H9 (cell line): ENCODE data around the gene FAM161A. TPM values are rescaled to one million over a fixed set of nuclear protein-coding genes. Genes with fewer than 3 reads are reported as not detected.
"Not testable (repeated sequence)": the region's sequence is repeated elsewhere in the genome, so short reads cannot be mapped to it uniquely, and the experiment has no call there.

ENCODE experiments used
- DNase-seq: peaks from one replicate; pipeline ENCODE4 v3.0.0-alpha.2; 2017
- H2AFZ ChIP-seq: one replicate; pipeline ENCODE4 v1.6.1; 2013; ENCODE audit warnings: mild to moderate bottlenecking, low read length, control low read depth, moderate library complexity
- H2AK5ac ChIP-seq: 2 replicates; pipeline ENCODE4 v1.6.1; 2013; ENCODE audit warnings: low read length, control low read depth, mixed read lengths; ENCODE audit not compliant: insufficient read length
- H2BK120ac ChIP-seq: one replicate; pipeline ENCODE4 v1.6.1; 2013; ENCODE audit warnings: low read depth, mild to moderate bottlenecking, low read length, control low read depth, inconsistent platforms; ENCODE audit not compliant: poor library complexity, severe bottlenecking
- H2BK12ac ChIP-seq: 2 replicates; pipeline ENCODE4 v1.6.1; 2013; ENCODE audit warnings: low read length, control low read depth, mixed read lengths, low read depth; ENCODE audit not compliant: insufficient read length
- H2BK15ac ChIP-seq: 2 replicates; pipeline ENCODE4 v1.6.1; 2013; ENCODE audit warnings: low read depth, low read length, control low read depth
- H2BK20ac ChIP-seq: one replicate; pipeline ENCODE4 v1.6.1; 2013; ENCODE audit warnings: low read depth, mild to moderate bottlenecking, low read length, control low read depth, inconsistent platforms; ENCODE audit not compliant: poor library complexity, severe bottlenecking
- H2BK5ac ChIP-seq: 2 replicates; pipeline ENCODE4 v1.6.1; 2013; ENCODE audit warnings: low read length, control low read depth, mixed read lengths; ENCODE audit not compliant: insufficient read length
- H3K14ac ChIP-seq: 2 replicates; pipeline ENCODE4 v1.6.1; 2013; ENCODE audit warnings: low read length, control low read depth; ENCODE audit not compliant: insufficient read depth
- H3K18ac ChIP-seq: 2 replicates; pipeline ENCODE4 v1.6.1; 2013; ENCODE audit warnings: low read depth, mild to moderate bottlenecking, mixed read lengths, low read length, control low read depth; ENCODE audit not compliant: insufficient read length
- H3K23ac ChIP-seq: 2 replicates; pipeline ENCODE4 v1.6.1; 2013; ENCODE audit warnings: low read length, control low read depth, mixed read lengths, low read depth; ENCODE audit not compliant: insufficient read length
- H3K23me2 ChIP-seq: 2 replicates; pipeline ENCODE4 v1.6.1; 2013; ENCODE audit warnings: low read depth, mild to moderate bottlenecking, mixed read lengths, low read length, control low read depth; ENCODE audit not compliant: insufficient read length, poor library complexity, severe bottlenecking
- H3K27ac ChIP-seq: 2 replicates; pipeline ENCODE4 v1.5.1; 2013; ENCODE audit warnings: low read length, control low read depth, mixed read lengths, low read depth; ENCODE audit not compliant: insufficient read length
- H3K27me3 ChIP-seq: 2 replicates; pipeline ENCODE4 v1.6.1; 2013; ENCODE audit warnings: low read length, control low read depth, inconsistent platforms; ENCODE audit not compliant: insufficient read depth
- H3K4ac ChIP-seq: 2 replicates; pipeline ENCODE4 v1.6.1; 2013; ENCODE audit warnings: low read depth, mild to moderate bottlenecking, control low read depth, inconsistent platforms, low read length, moderate library complexity
- H3K4me1 ChIP-seq: 2 replicates; pipeline ENCODE4 v1.6.1; 2013; ENCODE audit warnings: low read length, control low read depth, inconsistent platforms; ENCODE audit not compliant: insufficient read depth
- H3K4me2 ChIP-seq: 2 replicates; pipeline ENCODE4 v1.6.1; 2013; ENCODE audit warnings: low read length, control low read depth, mixed read lengths; ENCODE audit not compliant: insufficient read length, insufficient read depth
- H3K56ac ChIP-seq: 2 replicates; pipeline ENCODE4 v1.6.1; 2013; ENCODE audit warnings: low read depth, mild to moderate bottlenecking, mixed read lengths, low read length, control low read depth; ENCODE audit not compliant: insufficient read length
- H3K79me1 ChIP-seq: 2 replicates; pipeline ENCODE4 v1.6.1; 2013; ENCODE audit warnings: low read depth, mild to moderate bottlenecking, moderate library complexity, low read length, control low read depth, inconsistent platforms; ENCODE audit not compliant: insufficient read depth, poor library complexity, severe bottlenecking
- H3K79me2 ChIP-seq: 2 replicates; pipeline ENCODE4 v1.6.1; 2013; ENCODE audit warnings: low read length, control low read depth, inconsistent platforms; ENCODE audit not compliant: insufficient read depth
- H3K9ac ChIP-seq: 2 replicates; pipeline ENCODE4 v1.6.1; 2013; ENCODE audit warnings: low read length, control low read depth, mixed read lengths; ENCODE audit not compliant: insufficient read length; ENCODE audit errors: extremely low read depth
- H3K9me3 ChIP-seq: one replicate; pipeline ENCODE4 v1.6.1; 2013; ENCODE audit warnings: low read depth, low read length, inconsistent platforms; ENCODE audit not compliant: control insufficient read depth
- H3T11ph ChIP-seq: one replicate; pipeline ENCODE4 v1.6.1; 2013; ENCODE audit warnings: mild to moderate bottlenecking, low read length, control low read depth, inconsistent platforms
- H4K20me1 ChIP-seq: one replicate; pipeline ENCODE4 v1.6.1; 2013; ENCODE audit not compliant: control insufficient read depth, insufficient read length, insufficient read depth
- H4K5ac ChIP-seq: 2 replicates; pipeline ENCODE4 v1.6.1; 2013; ENCODE audit warnings: low read depth, mild to moderate bottlenecking, mixed read lengths, low read length, control low read depth; ENCODE audit not compliant: insufficient read length
- H4K8ac ChIP-seq: replicated peaks from 2 replicates; pipeline ENCODE4 v1.6.1; 2013; ENCODE audit warnings: low read length, control low read depth, mixed read lengths, low read depth; ENCODE audit not compliant: insufficient read length
- H4K91ac ChIP-seq: 2 replicates; pipeline ENCODE4 v1.6.1; 2013; ENCODE audit warnings: low read depth, mild to moderate bottlenecking, moderate library complexity, mixed read lengths, low read length, control low read depth; ENCODE audit not compliant: insufficient read length
- H3K27ac Mint-ChIP-seq, 3 experiments: 2 replicates in 2 of 3; 3 replicates in 1 of 3; pipeline ENCODE4 v1.8.0; 2020 to 2021; ENCODE audit warnings: mixed read lengths in 3 of 3, mild to moderate bottlenecking in 1 of 3, moderate library complexity in 1 of 3
- H3K27me3 Mint-ChIP-seq: 2 replicates; pipeline ENCODE4 v1.8.0; 2021; ENCODE audit warnings: low read depth, mild to moderate bottlenecking, moderate library complexity, mixed read lengths
- H3K36me3 Mint-ChIP-seq, 3 experiments: 2 replicates in 2 of 3; 3 replicates in 1 of 3; pipeline ENCODE4 v1.8.0; 2020 to 2021; ENCODE audit warnings: low read depth in 3 of 3, mixed read lengths in 3 of 3; ENCODE audit not compliant: insufficient read depth in 1 of 3
- H3K4me1 Mint-ChIP-seq, 2 experiments: 2 replicates each; pipeline ENCODE4 v1.8.0; 2020; ENCODE audit warnings: mixed read lengths in 2 of 2
- H3K4me3 Mint-ChIP-seq, 2 experiments: 2 replicates in 1 of 2; 3 replicates in 1 of 2; pipeline ENCODE4 v1.8.0; 2020 to 2021; ENCODE audit warnings: mild to moderate bottlenecking in 2 of 2, mixed read lengths in 2 of 2, moderate library complexity in 1 of 2
- H3K9me3 Mint-ChIP-seq, 2 experiments: 2 replicates in 1 of 2; 3 replicates in 1 of 2; pipeline ENCODE4 v1.8.0; 2020; ENCODE audit warnings: mild to moderate bottlenecking in 2 of 2, mixed read lengths in 2 of 2, moderate library complexity in 1 of 2
- CTCF ChIP-seq: fragments of 200-600 bp; sonication (generic); conservative IDR thresholded peaks from 3 replicates; pipeline ENCODE4 v1.8.0; 2021; ENCODE audit warnings: antibody characterized with exemption, mild to moderate bottlenecking
- WGBS: extraction: QIAGEN DNeasy Blood & Tissue Kit; methylation state at CpG from one replicate; pipeline ENCODE4 v1.1.7; 2013; ENCODE audit warnings: missing lambda C conversion rate, low lambda C conversion rate, mixed read lengths; ENCODE audit not compliant: insufficient read length; ENCODE audit errors: extremely low coverage; 5-methylcytosine and 5-hydroxymethylcytosine counted together
- total RNA-seq: library from RNA; stranded (reverse); gene quantifications from 2 replicates; pipeline ENCODE4 v1.2.1, GENCODE V29; 2021

Gene FAM161A
- total RNA-seq, 1 experiment from 2014 or later: 15.8 TPM

- H3K14ac ChIP-seq: no peak overlapping the region
- H3K4ac ChIP-seq: no peak overlapping the region
- no peaks in the 10 kb centered on the region for H4K20me1 ChIP-seq
- no peaks in the 10 kb centered on the region for H3K9me3 ChIP-seq
- no peak overlapping the region for H4K91ac ChIP-seq
- H3K27me3 Mint-ChIP-seq: peaks cover 11% of the 10 kb centered on the region
- no peak overlapping the region for H2BK5ac ChIP-seq
- H3K4me1 ChIP-seq: no peaks in the 10 kb centered on the region
- no peak overlapping the region for H2AFZ ChIP-seq
- no peaks in the 10 kb centered on the region for H3K23me2 ChIP-seq
- no peak overlapping the region for H2BK12ac ChIP-seq
- H3K4me3 Mint-ChIP-seq: no peak overlapping the region
- no peak overlapping the region for H3K23ac ChIP-seq
- H3K79me2 ChIP-seq: no peaks in the 10 kb centered on the region
- H3K27ac Mint-ChIP-seq: no peak overlapping the region
- H3K27me3 ChIP-seq: no peaks in the 10 kb centered on the region
- H3K56ac ChIP-seq: no peak overlapping the region
- H3K4me1 Mint-ChIP-seq: peaks cover 7 to 19% of the 10 kb centered on the region in 2 experiments
- no peak overlapping the region for H4K5ac ChIP-seq
- H2BK20ac ChIP-seq: no peak overlapping the region
- H3K9me3 Mint-ChIP-seq: peaks cover 2 to 5% of the 10 kb centered on the region in 2 experiments; a peak in 2 of 5 replicates
- no CpG with 5 or more reads among the region's 6 CpGs for WGBS
- DNase-seq: no peak
- no peak overlapping the region for H3K4me2 ChIP-seq
- no peak overlapping the region for H2BK120ac ChIP-seq
- no peaks in the 10 kb centered on the region for H3K79me1 ChIP-seq
- TF ChIP-seq CTCF: no peak
- no peak overlapping the region for H3K27ac ChIP-seq
- H3K9ac ChIP-seq: no peak overlapping the region
- no peak overlapping the region for H3K18ac ChIP-seq
- H2BK15ac ChIP-seq: no peak overlapping the region
- H2AK5ac ChIP-seq: no peak overlapping the region
- no peak overlapping the region for H4K8ac ChIP-seq
- H3T11ph ChIP-seq: no peak overlapping the region
- peaks cover 0 to 7% (median 0%) of the 10 kb centered on the region in 3 experiments; a peak in 1 of 7 replicates for H3K36me3 Mint-ChIP-seq
Observed at GRCh38 chr2:61799099-61799498, 54.8 kb downstream of the FAM161A start.

DNA sequence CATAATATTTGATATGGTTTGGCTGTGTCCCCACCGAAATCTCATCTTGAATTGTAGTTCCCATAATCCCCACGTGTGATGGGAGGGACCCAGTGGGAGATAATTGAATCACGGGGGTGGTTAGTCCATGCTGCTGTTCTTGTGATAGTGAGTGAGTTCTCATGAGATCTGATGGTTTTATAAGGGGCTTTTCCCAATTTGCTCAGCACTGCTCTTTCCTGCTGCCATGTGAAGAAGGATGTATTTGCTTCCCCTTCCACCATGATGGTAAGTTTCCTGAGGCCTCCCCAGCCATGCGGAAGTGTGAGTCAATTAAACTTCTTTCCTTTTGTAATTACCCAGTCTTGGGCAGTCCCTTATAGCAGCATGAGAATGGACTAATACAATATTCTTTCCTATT is 56.4 kb downstream of the FAM161A start:
- H3T11ph ChIP-seq, H3K4me3 Mint-ChIP-seq, H2BK20ac ChIP-seq, H3K4me1 ChIP-seq, H4K5ac ChIP-seq, H2BK5ac ChIP-seq, H3K9me3 Mint-ChIP-seq, DNase-seq, H3K27ac Mint-ChIP-seq, H2AFZ ChIP-seq, H3K9ac ChIP-seq, H2BK12ac ChIP-seq, H3K23ac ChIP-seq, H3K9me3 ChIP-seq, H3K18ac ChIP-seq, H3K4me2 ChIP-seq, H3K27me3 ChIP-seq, H3K56ac ChIP-seq, H3K23me2 ChIP-seq, H2AK5ac ChIP-seq, H4K91ac ChIP-seq, H3K4ac ChIP-seq, H3K79me1 ChIP-seq, H4K20me1 ChIP-seq, H2BK15ac ChIP-seq, H2BK120ac ChIP-seq, H3K14ac ChIP-seq, H4K8ac ChIP-seq, H3K27ac ChIP-seq, H3K36me3 Mint-ChIP-seq, H3K79me2 ChIP-seq: not testable (repeated sequence)
- H3K27me3 Mint-ChIP-seq: peaks cover 17% of the 10 kb centered on the region
- peaks cover 9 to 26% of the 10 kb centered on the region in 2 experiments for H3K4me1 Mint-ChIP-seq
- WGBS: no CpG with 5 or more reads among the region's 4 CpGs
